Suppressor macrophage treated with lipopolysaccharide for 1 hour (primary cell): ENCODE results near the gene IFT88.

ENCODE experiments used
- DNase-seq, 3 donors: peaks; one replicate each; pipeline ENCODE4 v3.0.0-alpha.2; 2020 to 2022

Gene IFT88, protein sequence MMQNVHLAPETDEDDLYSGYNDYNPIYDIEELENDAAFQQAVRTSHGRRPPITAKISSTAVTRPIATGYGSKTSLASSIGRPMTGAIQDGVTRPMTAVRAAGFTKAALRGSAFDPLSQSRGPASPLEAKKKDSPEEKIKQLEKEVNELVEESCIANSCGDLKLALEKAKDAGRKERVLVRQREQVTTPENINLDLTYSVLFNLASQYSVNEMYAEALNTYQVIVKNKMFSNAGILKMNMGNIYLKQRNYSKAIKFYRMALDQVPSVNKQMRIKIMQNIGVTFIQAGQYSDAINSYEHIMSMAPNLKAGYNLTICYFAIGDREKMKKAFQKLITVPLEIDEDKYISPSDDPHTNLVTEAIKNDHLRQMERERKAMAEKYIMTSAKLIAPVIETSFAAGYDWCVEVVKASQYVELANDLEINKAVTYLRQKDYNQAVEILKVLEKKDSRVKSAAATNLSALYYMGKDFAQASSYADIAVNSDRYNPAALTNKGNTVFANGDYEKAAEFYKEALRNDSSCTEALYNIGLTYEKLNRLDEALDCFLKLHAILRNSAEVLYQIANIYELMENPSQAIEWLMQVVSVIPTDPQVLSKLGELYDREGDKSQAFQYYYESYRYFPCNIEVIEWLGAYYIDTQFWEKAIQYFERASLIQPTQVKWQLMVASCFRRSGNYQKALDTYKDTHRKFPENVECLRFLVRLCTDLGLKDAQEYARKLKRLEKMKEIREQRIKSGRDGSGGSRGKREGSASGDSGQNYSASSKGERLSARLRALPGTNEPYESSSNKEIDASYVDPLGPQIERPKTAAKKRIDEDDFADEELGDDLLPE

DNA sequence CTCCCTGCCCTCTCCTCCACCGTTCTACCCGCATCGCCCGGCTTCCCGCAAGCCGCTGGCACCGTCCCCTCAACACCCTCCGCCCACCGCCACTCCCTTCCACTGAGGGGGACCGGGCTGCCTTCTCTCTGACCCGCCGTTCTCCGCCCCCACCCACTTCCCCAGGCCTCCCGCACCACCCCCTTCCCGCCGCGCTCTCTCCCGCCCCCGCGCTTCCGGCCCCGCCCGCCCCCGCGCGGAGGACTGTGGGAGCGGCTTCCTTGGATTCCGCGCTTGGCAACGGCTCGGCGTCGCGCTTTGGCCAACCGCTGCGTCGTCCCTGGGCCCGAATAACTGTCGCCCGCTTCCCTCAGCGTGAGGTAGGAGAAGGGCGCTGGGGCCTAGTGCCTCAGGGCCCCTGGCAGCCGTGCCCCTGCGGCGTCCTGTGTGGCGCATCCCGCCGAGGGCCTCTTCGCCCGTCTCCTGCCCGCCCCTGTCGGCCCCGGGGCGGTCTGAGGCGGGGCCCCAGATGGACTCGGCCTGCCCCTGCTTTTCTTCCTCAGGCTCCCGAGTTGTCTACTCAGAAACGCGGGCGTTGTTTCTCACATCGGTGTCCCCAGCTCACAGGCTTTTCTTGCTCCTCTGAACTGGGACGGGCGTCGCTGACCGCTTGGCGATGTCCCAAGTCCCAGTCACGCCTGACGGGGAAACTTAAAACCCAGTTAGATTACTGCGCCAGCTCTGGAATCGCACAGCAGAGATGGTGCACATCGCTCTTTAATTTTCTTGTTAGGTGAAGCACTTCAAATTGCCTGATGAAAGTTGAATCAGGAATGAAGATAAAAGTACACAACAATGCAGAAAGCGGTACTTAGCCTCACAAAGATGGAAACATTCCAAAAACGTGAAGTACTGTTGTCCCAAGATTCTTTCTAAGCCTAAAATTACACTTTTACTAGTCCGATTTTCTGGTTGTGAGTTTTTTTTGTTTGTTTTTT, at the start of gene IFT88:
TSS of gene IFT88 (plus strand) at position 260 of the 977 bp plus-strand sequence. CDS start 7,229 bp downstream, outside the sequence.
- DNase-seq, result peak; percentile 90 to 95 (median 92)

DNA sequence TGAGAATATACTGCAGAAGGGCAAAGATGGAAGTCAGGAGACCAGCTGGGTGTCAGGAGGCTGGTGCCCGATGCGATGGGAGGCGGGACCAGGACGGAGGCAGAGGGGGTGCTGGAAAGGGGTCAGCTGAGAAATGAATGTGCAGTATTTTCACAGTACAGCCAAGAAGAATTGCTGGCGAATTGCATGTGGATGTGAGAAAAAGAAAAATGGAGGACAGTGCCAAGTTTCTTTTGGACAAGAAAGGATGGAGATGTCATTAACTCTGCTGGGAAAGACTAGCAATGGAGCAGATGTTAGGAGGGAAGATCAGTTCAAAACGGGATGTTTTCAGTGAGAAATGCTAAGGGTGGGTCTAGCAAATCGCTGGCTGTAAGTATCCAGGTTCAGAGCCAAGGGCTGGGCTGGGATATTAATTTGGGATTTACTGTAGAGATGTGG, 48.3 kb upstream of the IFT88 start:
- no peak for DNase-seq

- no peak for DNase-seq
Measured at GRCh38 chr13:20519875-20520274, 47.1 kb upstream of the IFT88 start.

DNA sequence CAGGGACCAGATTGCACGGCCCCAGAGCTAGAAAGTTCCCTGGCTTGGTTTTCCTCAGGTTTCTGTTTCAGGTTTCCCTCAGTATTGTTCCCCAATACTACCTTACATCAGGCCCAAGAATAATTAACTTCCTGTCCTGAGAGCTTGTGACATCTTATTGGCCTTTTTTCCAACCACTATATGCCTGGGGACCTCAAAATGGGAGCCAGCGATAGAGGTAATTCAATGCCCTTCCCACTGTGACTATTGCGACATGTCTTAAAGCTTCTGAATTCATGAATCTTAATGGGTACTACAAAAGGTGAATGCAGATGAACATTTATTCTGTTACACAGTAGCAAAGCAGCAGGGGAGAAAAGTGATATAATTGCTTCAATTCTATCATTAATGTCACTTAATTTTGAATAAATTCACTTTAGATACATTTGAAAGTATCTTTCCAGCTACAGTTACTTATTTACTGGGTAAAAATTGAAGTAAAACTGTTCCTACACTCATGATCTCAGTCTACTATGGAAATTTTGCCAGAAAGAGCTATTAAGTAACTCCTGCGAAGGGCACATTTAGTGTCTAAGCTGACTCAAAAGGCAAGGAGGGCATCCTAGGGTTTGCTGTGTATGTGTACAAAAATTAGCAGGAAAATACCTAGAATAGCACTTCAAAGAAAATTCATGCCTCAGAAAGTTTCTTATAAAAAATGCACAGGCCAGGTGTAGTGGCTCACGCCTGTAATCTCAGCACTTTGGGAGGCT, 45.4 kb upstream of the IFT88 start:
- DNase-seq, result no peak

- DNase-seq, result peak in 2 of 3 donors; percentile 17 to 50
Measured at GRCh38 chr13:20525144-20525600, 41.8 kb upstream of the IFT88 start.

DNA sequence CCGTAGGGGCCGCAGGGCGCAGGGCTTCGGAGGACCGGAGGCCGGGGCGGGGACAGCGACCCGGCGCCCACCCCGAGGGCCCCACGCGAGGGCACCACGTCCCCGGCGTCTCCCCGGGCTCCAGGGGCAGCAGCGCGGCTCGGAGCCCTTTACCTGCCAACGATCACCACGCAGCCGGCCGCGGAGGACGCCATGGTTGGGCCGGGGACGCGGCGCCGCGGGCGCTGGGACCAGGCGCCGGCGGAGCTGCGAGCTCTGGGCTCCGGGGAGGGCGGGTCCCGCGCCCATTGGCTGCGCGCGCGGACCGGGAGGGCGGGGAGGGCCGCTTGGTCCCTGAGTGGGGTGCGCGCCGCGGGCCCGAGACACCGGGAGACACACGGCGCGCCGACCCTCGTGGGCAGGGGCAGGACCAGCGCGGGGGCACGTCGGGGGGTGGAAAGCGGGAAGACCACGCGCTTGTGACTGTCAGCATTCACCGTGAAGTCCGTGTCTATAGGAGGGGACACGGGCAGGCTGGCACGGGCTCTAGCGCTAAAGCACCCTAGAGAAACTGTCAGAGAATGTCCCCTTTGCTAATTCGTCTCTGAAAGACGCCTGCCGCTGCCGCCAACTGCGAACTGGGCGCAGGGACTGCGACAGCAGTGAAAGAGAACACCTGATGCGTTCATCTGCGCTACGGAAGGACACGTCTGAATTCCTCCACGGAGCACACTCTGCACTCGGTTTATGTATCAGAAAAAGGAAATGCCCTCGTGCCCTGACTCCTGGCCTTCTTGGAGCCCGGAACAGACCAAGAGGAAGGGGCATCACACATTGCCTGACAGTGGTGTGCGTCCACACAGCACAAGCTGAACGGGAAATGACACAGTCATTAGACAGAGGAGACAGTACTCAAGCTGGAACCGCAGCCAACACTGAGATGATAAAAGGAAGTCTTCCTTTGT, 41.1 kb upstream of the IFT88 start, which contains the start of gene CRYL1:
TSS of gene CRYL1 (minus strand) at position 257 of the 944 bp plus-strand sequence. CDS start at position 194, 63 bp downstream.
- peak; percentile 92 to 95 (median 93) for DNase-seq

DNA sequence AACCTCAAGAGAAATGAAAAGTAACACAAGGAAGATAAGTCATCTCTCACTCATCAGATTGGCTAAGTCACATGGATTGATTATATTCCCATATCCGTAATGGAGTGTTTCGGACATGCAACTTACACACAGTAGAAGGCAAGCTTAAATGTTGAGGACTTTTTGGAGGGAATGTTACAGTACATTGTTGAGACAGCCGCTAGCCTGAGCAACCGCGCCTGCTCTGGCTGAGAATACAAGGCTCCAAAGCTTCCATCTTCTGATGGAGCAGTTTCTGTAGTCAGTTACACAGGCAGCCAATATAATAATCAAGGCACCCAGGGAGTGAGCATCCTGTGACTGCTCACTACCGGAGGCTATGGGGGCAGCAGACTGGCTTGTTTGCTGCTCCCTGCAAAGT, 40.3 kb upstream of the IFT88 start:
- peak in 1 of 3 donors; percentile 19 for DNase-seq

DNA sequence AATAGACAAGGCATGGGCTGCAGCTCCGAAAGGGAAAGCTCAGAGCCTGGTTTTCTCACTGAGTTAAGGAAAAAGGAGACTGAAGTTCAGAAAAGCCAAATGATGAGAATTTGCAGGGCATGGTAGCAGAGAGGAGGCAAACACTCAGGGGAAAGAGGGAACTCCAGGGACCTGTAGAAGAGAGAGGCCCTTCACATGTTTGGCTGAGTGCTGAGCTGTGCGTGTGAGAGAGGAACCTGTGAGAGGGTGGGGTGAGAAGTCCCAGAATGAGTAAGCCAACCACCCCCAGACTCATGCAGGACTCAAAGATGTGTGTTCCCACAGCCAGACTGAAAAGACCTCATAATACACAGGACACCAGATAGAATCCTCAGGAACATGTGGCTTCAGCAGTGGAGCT, 38.5 kb upstream of the IFT88 start:
- DNase-seq, result peak; percentile 70 to 78 (median 76)

DNA sequence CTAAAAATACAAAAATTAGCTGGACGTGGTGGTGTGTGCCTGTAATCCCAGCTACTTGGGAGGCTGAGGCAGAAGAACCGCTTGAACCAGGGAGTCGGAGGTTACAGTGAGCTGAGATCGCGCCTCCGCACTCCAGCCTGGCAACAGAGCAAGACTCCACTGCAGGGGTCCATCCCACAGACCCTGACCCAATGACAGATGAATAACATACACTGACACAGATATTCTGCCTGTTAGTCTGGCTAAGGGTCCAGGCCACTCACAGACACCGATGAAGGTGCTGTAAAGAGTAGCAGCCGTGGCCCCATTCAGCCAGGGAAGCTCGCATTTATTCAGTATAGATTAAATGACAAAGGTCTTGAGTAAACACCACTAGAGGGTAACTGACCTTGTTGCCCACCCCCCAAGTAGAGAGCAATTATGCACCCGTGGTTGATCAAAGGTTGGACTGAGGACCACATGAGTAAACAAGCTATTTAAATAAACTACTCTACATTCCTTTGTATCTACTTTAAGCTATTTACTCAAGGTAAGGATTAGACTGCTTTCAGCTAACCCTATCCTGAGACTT, 32.8 kb upstream of the IFT88 start:
- no peak for DNase-seq

DNA sequence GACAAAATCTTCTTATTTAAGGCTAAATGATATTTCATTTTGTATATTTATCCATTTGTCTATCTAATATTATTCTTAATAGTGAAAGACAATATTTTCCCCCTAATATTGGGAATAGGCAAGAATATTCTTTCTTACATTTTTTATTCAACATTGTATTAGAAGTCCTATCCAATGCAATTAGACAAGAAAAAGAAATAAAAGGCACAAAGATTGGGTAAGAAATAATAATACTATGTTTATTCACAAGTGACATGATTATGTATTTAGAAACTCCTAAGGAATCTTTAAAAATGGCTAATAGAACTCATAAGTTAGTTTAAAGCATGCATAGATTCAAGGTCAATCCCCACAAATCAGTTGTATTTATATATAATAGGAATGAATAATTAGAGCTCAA, 30.0 kb upstream of the IFT88 start:
- DNase-seq, result no peak

DNA sequence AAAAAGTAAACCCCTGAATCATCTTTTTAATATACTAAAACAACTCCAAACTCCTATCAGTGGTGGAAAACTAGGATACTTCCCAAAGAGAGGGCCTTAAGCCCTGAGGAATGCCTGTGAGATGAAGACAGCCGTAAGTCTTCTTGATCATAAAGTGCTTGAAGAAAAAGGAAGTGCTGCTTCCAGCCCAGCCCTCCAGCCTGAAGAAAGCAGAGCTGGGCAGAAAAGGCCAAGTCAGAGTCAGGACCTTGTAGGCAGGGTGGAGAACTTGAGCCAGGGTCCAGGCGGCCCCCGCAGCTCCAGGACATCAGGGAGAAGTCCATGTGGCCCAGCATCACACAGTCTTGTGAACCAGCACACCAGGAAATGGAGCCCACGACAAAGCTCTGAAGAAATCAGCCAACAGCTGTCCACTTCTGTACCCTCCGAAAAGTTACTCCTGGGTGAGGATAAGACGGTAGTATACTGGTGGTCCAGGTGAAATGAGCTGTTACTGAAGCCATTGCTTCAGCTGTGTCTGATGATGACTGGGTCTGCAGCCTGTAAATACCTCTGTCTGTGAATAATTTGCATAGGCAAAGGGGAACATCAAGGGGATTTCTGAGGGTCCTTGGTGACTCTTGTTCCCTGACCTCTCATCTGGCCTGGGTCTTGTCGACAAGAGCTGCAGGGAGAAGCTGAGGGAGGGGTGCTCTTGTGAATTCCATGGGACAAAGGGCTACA, 22.6 kb upstream of the IFT88 start:
- peak; percentile 58 to 64 (median 62) for DNase-seq

- peak; percentile 48 to 60 (median 50) for DNase-seq
Measured at GRCh38 chr13:20546556-20546955, 20.4 kb upstream of the IFT88 start.

GRCh38 chr13:20547479-20547908, 19.5 kb upstream of the IFT88 start:
- no peak for DNase-seq

- peak in 1 of 3 donors; percentile 27 for DNase-seq
Measured at GRCh38 chr13:20550799-20551198, 16.2 kb upstream of the IFT88 start.

- DNase-seq, result no peak
Measured at GRCh38 chr13:20553311-20553710, 13.6 kb upstream of the IFT88 start.

GRCh38 chr13:20558982-20559381, 8.0 kb upstream of the IFT88 start:
- DNase-seq, result no peak

GRCh38 chr13:20559659-20560356, 7.1 kb upstream of the IFT88 start:
- DNase-seq, result no peak

DNA sequence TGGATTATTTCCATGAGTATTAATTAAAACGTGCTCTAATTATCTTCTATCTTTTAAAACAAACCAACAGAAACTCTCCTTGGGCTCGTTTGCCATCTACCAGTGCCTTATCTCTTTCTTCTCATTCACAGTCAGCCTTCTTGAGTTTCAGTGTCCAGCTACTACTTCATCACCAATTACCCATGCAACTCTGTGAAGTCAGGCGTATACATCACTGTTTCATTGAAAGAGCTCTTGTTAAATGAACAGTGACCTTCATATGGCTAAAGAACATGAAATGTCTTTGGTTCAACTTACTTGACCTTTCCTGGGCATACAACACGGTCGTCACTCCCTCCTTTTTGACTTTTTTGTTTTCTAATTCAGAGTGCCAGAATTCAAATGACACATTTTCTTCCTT, 5.2 kb upstream of the IFT88 start:
- no peak for DNase-seq
